Measurements from ENCODE around the gene RPRM.

DNA sequence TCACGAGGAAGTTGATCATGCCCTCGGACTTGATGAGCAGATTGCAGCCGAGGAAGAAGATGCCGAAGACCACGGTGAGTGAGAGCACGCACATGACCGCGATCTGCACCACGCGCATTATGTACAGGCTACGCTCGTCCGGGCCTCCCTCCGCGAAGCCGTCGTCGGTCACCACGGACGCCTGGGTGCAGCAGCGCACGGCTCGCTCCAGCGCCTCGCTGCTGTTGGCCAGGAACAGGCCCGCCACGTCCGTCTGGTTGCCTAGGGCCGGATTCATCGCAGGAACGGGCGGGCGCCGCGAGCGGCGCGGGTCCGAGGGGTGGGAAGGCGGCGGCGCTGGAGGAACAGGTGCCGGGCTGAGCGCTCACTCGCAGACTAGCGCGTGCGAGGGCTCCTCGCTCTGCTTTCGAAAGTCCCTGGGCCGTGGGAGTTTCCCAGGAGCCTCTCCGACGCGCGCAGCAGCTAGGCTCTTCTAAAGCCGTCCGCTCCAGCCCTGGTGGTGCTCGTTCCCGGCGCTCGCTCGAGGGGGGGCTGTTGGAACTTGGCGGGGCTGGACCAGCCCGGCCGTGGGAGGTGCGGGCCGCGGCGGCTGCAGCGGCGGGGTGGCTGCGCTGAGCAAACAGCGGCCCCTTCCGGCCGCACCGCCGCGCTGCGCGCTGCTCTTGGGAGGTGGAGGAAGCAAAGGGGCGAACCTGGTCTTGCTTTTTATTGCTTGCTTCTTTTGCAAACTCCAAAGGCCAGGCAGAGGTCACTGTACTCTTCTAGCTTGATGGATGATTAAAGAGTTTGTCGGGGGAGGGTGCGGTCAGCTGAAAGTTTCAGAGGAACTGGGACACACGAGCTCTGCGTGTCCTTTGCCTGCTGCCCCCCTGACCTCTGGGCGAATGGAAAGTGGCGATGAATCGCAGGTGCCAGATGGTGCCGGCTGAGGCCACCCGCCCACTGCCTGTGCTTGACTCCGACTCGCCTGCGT is at the start of gene RPRM:
- TF ChIP-seq, protein P1, sequence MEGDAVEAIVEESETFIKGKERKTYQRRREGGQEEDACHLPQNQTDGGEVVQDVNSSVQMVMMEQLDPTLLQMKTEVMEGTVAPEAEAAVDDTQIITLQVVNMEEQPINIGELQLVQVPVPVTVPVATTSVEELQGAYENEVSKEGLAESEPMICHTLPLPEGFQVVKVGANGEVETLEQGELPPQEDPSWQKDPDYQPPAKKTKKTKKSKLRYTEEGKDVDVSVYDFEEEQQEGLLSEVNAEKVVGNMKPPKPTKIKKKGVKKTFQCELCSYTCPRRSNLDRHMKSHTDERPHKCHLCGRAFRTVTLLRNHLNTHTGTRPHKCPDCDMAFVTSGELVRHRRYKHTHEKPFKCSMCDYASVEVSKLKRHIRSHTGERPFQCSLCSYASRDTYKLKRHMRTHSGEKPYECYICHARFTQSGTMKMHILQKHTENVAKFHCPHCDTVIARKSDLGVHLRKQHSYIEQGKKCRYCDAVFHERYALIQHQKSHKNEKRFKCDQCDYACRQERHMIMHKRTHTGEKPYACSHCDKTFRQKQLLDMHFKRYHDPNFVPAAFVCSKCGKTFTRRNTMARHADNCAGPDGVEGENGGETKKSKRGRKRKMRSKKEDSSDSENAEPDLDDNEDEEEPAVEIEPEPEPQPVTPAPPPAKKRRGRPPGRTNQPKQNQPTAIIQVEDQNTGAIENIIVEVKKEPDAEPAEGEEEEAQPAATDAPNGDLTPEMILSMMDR (IDR thresholded peaks at IDR 0.05): peak; percentile 45 to 85 (median 75)
- no peak for TF ChIP-seq POLR2A (IDR thresholded peaks at IDR 0.05)
